GM12864 (cell line): ENCODE data around the gene DDX23.

Experiments
- DNase-seq: peaks from one replicate; pipeline ENCODE4 v3.0.0-alpha.2; 2011; ENCODE audit warnings: low read depth
- H3K4me3 ChIP-seq: 2 replicates; pipeline ENCODE4 v1.5.1; 2011; ENCODE audit warnings: mild to moderate bottlenecking, low read depth, low read length, control low read depth
- CTCF ChIP-seq: IDR thresholded peaks from 2 replicates; pipeline ENCODE4 v1.5.1; 2011; ENCODE audit warnings: low read depth, mild to moderate bottlenecking, moderate library complexity, low read length, control low read depth, inconsistent platforms; ENCODE audit errors: missing control alignments

Gene DDX23

GRCh38 chr12:48780381-48781025, 71.5 kb downstream of the DDX23 start:
- TF ChIP-seq CTCF: no peak
- no peak overlapping the region for H3K4me3 ChIP-seq
- DNase-seq: no peak

GRCh38 chr12:48779869-48780268, 72.1 kb downstream of the DDX23 start:
- no peak overlapping the region for H3K4me3 ChIP-seq
- TF ChIP-seq CTCF: no peak
- DNase-seq: no peak
